ENCODE measurements around the gene TRABD2A. TPM values are rescaled to one million over a fixed set of nuclear protein-coding genes. Genes with fewer than 3 reads are reported as not detected.

Gene TRABD2A
- total RNA-seq, 4 donors from 2014 or later, result 2.4 to 16.8 (median 8.5) TPM

DNA sequence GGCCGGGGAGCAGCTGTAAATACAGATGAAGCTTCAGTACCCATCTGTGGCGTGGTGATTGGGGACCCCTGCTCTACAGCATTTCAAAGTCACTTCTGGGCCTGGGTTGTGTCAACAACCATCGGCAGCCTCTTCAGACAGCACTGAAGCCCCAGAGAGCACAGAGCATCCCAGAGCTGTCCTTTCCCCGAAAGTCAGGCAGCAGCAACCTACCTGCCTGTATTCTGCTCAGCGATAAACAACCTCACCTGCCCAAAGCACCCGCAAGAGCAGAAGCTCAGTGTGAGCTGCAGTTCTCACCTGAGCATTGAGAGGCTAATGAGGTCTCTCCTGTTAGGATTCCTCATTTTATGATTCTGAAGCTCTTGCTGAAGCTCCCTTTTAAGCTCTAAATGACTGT is 19.3 kb downstream of the TRABD2A start:
- TF ChIP-seq, protein P1, sequence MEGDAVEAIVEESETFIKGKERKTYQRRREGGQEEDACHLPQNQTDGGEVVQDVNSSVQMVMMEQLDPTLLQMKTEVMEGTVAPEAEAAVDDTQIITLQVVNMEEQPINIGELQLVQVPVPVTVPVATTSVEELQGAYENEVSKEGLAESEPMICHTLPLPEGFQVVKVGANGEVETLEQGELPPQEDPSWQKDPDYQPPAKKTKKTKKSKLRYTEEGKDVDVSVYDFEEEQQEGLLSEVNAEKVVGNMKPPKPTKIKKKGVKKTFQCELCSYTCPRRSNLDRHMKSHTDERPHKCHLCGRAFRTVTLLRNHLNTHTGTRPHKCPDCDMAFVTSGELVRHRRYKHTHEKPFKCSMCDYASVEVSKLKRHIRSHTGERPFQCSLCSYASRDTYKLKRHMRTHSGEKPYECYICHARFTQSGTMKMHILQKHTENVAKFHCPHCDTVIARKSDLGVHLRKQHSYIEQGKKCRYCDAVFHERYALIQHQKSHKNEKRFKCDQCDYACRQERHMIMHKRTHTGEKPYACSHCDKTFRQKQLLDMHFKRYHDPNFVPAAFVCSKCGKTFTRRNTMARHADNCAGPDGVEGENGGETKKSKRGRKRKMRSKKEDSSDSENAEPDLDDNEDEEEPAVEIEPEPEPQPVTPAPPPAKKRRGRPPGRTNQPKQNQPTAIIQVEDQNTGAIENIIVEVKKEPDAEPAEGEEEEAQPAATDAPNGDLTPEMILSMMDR (IDR thresholded peaks at IDR 0.05; ENCODE audit: low read depth), result no peak

DNA sequence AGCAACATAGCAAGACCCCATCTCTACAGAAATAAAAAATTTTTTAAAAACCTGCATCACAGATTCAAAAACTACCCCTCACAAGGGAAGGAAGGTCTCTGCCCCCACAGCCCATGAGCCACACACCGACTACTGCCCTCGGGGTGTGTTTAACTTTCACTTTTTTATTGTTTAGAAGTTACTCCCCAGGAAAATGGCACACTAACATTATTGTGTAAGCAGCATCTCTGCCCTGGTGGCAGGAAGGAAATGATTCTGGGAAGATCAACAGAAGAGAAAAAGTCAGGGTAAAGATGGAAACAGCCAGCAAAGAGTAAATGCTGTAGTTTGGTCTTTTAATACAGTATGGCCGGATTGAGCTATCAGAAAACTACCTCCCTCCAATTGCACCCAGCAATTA is 21.9 kb downstream of the TRABD2A start:
- TF ChIP-seq, protein P1 (IDR thresholded peaks at IDR 0.05; ENCODE audit: low read depth), result no peak

DNA sequence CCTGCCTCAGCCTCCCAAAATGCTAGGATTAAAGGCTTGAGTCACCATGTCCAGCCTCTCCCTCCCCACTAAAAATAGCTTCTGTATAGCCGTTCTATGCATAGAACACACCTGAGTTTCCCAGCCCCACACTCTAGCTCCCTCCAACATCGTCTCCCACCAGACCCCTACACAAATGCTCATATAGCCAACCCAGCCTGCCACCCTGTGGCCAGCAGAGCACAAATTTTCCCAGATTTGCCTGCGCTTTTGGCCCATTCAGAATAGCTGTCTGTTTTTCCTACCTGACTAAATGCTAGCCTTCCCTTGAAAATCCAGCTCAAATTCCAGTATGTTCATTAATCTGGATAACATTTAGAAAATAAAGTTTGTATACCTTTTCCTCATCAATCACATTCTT is 22.8 kb downstream of the TRABD2A start:
- TF ChIP-seq, protein P1 (IDR thresholded peaks at IDR 0.05; ENCODE audit: low read depth), result no peak

DNA sequence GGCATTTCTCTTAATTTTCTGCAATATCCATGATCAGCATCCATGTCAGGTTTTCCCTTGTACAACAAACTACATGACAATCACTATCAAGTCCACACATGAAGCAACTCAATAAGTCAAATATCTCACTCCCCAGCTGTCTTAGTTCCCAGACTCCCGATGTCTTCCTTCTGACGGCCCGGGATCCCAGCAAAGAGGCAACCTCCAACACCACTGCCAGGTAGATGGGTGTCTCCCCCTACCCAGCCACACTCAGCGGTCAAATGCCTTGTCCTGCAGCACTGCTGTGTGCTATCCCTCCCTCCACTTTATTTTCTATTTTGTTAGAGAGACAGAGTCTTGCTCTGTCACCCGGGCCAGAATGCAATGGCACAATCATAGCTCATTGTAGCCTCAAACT is 23.3 kb downstream of the TRABD2A start:
- TF ChIP-seq, protein P1 (IDR thresholded peaks at IDR 0.05; ENCODE audit: low read depth), result no peak

DNA sequence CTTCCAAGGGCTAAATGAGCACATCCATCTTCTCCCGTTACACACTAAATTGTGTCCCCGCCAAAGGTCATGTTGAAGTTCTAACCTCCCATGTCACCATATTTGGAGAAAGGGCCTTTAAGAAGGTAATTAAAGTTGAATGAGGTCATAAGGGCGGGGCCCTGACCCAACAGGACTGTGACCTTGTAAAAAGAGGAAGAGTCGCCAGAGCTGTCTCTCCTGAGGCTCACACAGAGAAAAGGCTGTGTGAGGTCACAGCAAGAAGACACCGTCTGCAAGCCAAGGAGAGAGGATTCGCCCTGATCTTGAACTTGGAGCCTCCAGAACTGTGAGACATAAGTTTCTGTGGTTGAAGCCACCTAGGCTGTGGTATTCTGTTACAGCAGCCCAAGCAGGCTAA is 24.1 kb downstream of the TRABD2A start:
- TF ChIP-seq, protein P1 (IDR thresholded peaks at IDR 0.05; ENCODE audit: low read depth), result no peak

DNA sequence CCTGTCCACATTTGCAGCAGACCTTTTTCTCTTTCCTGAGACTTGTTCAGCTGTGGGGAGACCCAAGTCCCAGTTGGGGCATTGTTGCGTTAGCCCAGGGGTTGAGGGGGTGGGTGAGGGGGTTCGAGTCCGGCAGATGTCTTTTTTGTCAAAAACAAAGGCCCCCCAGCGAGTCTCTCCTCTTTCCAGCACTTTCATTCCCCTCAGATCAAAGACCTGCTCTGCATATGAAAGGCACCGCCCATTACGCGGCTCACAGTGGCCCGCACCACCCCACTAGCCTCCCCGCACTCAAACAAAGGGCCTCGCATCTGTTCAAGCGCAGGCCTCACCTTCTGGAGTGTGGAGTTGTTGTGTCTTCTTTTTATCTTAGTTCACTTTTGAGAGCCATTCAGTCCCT is 25.2 kb downstream of the TRABD2A start:
- TF ChIP-seq, protein P1 (IDR thresholded peaks at IDR 0.05; ENCODE audit: low read depth), result no peak

DNA sequence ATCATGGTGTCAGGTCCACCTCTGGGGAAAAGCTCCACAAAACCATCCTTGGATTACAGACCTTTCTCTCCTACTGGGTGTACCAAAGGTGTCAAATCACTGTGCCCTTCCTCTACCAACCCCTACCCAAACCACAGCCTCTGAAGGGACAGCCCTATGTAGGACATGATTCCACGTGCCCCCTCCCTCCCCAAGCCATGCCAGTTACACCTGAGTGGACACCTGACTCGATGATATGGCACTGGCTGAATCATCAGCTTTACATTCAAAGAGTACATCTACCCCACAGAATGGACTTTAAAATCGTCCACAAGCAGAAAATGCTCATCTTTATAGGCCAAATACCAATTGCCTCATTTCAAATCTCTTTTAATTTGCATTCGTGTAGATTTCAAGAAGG is 26.0 kb downstream of the TRABD2A start:
- TF ChIP-seq, protein P1 (IDR thresholded peaks at IDR 0.05; ENCODE audit: low read depth), result no peak
